Karpas-422 (cell line): Measurements from ENCODE around the gene HPGDS. TPM values are rescaled to one million over a fixed set of nuclear protein-coding genes. Genes with fewer than 3 reads are reported as not detected.

Experiments
- DNase-seq: peaks from one replicate; pipeline ENCODE4 v3.0.0-alpha.2; 2015
- H2AFZ ChIP-seq: fragments of 200-600 bp; sonication (generic); 2 replicates; pipeline ENCODE4 v1.6.1; 2014; ENCODE audit warnings: antibody characterized with exemption, low read length, mixed read lengths
- H3K27ac ChIP-seq: fragments of 200-600 bp; sonication (generic); 2 replicates; pipeline ENCODE4 v1.5.1; 2014; ENCODE audit warnings: mild to moderate bottlenecking, low read length, moderate library complexity
- H3K27me3 ChIP-seq: fragments of 200-600 bp; sonication (generic); 2 replicates; pipeline ENCODE4 v1.6.1; 2014; ENCODE audit warnings: low read length, mixed read lengths
- H3K36me3 ChIP-seq: fragments of 200-600 bp; sonication (generic); 2 replicates; pipeline ENCODE4 v1.6.1; 2014; ENCODE audit warnings: low read length, mixed read lengths; ENCODE audit not compliant: insufficient read depth
- H3K4me1 ChIP-seq: fragments of 200-600 bp; sonication (generic); 2 replicates; pipeline ENCODE4 v1.6.1; 2014; ENCODE audit warnings: mild to moderate bottlenecking, low read length, mixed read lengths
- H3K4me2 ChIP-seq: fragments of 200-600 bp; sonication (generic); 2 replicates; pipeline ENCODE4 v1.6.1; 2014; ENCODE audit warnings: low read length, low read depth, mild to moderate bottlenecking; ENCODE audit not compliant: poor library complexity, severe bottlenecking
- H3K4me3 ChIP-seq: fragments of 200-600 bp; sonication (generic); 2 replicates; pipeline ENCODE4 v1.5.1; 2014; ENCODE audit warnings: mild to moderate bottlenecking, antibody characterized with exemption, low read length, mixed read lengths
- H3K79me2 ChIP-seq: fragments of 200-600 bp; sonication (generic); 2 replicates; pipeline ENCODE4 v1.6.1; 2014; ENCODE audit warnings: mild to moderate bottlenecking, low read length, mixed read lengths
- H3K9ac ChIP-seq: fragments of 200-600 bp; sonication (generic); 2 replicates; pipeline ENCODE4 v1.6.0; 2014; ENCODE audit warnings: low read length
- H3K9me2 ChIP-seq: fragments of 200-600 bp; sonication (generic), shearing (Covaris generic); replicated peaks from 2 replicates; pipeline ENCODE4 v1.6.0; 2014; ENCODE audit warnings: mild to moderate bottlenecking, low read length, moderate library complexity; ENCODE audit not compliant: insufficient read depth
- H3K9me3 ChIP-seq: fragments of 300-700, 200-600 bp; sonication (generic); 2 replicates; pipeline ENCODE4 v1.6.1; 2014; ENCODE audit warnings: low read length, mixed read lengths
- H4K20me1 ChIP-seq: fragments of 200-600 bp; sonication (generic); 2 replicates; pipeline ENCODE4 v1.6.1; 2014; ENCODE audit warnings: mild to moderate bottlenecking, antibody characterized with exemption, low read length, low read depth; ENCODE audit not compliant: insufficient read depth
- total RNA-seq: library from RNA; depleted of rRNA; stranded (reverse); fragments of >200 nt; shearing (Covaris generic); gene quantifications from 2 replicates; pipeline ENCODE4 v1.2.3, GENCODE V29; 2014; ENCODE audit warnings: low replicate concordance

Gene HPGDS
- total RNA-seq, 1 experiment from 2014 or later = not detected

DNA sequence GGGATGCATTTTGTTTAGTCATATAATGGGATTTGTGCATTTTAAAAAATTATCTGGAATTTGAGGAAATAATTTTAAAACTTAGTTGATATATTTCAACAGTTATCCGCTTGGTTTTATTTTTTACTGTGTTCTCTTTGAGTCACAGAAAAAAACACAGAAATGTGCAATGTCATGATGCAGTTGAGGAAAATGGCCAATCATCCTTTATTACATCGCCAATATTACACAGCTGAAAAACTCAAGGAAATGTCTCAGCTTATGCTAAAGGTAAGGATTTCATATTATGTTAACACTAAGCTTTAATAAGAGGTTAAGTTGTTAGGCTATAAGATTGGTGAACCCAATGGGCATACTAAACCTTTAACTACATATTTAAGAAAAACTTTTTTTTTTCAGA lies 63.9 kb downstream of the HPGDS start:
- H3K9me3 ChIP-seq = no peaks in the 10 kb centered on the region
- H4K20me1 ChIP-seq = no peaks in the 10 kb centered on the region
- no peak overlapping the region for H3K4me3 ChIP-seq
- H2AFZ ChIP-seq = no peak overlapping the region
- H3K4me1 ChIP-seq = no peaks in the 10 kb centered on the region
- H3K27me3 ChIP-seq = no peaks in the 10 kb centered on the region
- H3K36me3 ChIP-seq = peaks cover 49% of the 10 kb centered on the region
- no peak overlapping the region for H3K27ac ChIP-seq
- H3K9me2 ChIP-seq = no peaks in the 10 kb centered on the region
- no peaks in the 10 kb centered on the region for H3K79me2 ChIP-seq
- H3K4me2 ChIP-seq = no peak overlapping the region
- no peak overlapping the region for H3K9ac ChIP-seq
- no peak for DNase-seq

DNA sequence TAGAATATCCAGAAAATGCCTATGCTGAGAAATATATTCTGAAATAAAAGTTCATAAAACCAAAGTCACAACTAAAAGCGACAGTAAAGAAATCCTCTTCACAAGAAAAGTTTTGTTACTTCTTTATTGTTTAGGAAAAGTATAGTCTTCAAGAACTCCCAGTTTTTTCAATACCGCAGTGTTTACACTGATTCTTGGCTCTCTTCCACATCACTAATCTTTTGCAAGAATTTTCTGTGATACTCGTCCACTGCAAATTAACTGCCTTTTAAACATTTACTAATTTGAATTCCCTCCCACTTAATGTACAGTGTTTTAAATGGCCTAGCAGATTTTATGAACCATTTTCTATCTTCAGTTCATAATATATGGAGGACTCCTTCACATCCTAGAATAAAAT lies 65.1 kb downstream of the HPGDS start:
- H3K9me3 ChIP-seq = no peaks in the 10 kb centered on the region
- no peaks in the 10 kb centered on the region for H4K20me1 ChIP-seq
- H3K9ac ChIP-seq = no peak overlapping the region
- no peak overlapping the region for H2AFZ ChIP-seq
- H3K79me2 ChIP-seq = no peaks in the 10 kb centered on the region
- H3K36me3 ChIP-seq = peaks cover 49% of the 10 kb centered on the region
- no peak for DNase-seq
- no peak overlapping the region for H3K4me2 ChIP-seq
- H3K27ac ChIP-seq = no peak overlapping the region
- H3K4me1 ChIP-seq = no peaks in the 10 kb centered on the region
- no peaks in the 10 kb centered on the region for H3K9me2 ChIP-seq
- no peaks in the 10 kb centered on the region for H3K27me3 ChIP-seq
- no peak overlapping the region for H3K4me3 ChIP-seq

DNA sequence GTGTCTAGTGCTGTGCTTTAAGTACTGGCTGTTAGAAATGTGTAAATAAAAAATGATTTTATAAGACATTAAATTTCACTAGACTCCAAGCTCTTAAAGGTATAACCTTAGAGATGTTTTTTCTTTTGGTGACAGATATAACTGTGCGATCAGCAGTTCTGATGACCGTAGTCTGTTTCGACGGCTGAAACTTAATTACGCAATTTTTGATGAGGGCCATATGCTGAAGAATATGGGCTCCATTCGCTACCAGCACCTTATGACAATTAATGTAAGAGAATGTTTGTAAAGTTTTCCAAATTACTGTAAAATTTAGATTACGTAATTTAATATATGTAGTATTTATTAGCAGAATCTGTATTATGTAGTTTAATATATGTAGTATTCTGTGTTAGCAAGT lies 66.4 kb downstream of the HPGDS start:
- no peak overlapping the region for H2AFZ ChIP-seq
- H3K9me3 ChIP-seq = no peaks in the 10 kb centered on the region
- no peaks in the 10 kb centered on the region for H3K4me1 ChIP-seq
- H3K9me2 ChIP-seq = no peaks in the 10 kb centered on the region
- no peak overlapping the region for H3K4me3 ChIP-seq
- no peaks in the 10 kb centered on the region for H4K20me1 ChIP-seq
- no peak for DNase-seq
- peaks cover 54% of the 10 kb centered on the region for H3K36me3 ChIP-seq
- H3K4me2 ChIP-seq = no peak overlapping the region
- H3K27ac ChIP-seq = no peak overlapping the region
- no peaks in the 10 kb centered on the region for H3K27me3 ChIP-seq
- H3K79me2 ChIP-seq = 0 out of 2 replicates have a peak, but pooled peaks cover 2% of the 10 kb centered on the region
- H3K9ac ChIP-seq = no peak overlapping the region

DNA sequence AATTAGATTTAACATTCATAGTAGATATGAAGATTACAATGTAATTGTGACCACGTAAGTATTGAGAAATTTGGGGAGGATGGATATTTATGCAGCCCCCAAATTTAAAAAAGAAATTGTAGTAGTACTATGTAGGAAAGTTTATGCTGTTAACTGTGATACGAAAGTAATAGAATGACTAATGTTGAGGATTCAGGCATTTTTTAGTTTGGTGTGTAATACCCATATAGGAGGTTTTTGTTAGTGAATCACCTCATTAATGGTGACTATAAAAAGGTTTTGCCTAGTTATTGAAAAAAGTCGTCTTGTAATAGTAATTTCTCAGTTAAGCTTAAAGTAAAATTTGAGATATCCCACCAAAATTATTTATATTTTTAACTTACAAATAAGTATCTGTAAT lies 67.7 kb downstream of the HPGDS start:
- Histone ChIP-seq H3K4me3 (no peak overlapping the region), H2AFZ (no peak overlapping the region), H3K27ac (no peak overlapping the region), H3K4me2 (no peak overlapping the region), H3K9me3 (no peaks in the 10 kb centered on the region), H4K20me1 (no peaks in the 10 kb centered on the region), H3K27me3 (no peaks in the 10 kb centered on the region), H3K9ac (no peak overlapping the region), H3K9me2 (no peaks in the 10 kb centered on the region), H3K4me1 (no peaks in the 10 kb centered on the region), H3K79me2 (0 out of 2 replicates have a peak, but pooled peaks cover 2% of the 10 kb centered on the region), H3K36me3 (peaks cover 54% of the 10 kb centered on the region; the same call in 1 of the 2 replicates)
- DNase-seq = no peak

DNA sequence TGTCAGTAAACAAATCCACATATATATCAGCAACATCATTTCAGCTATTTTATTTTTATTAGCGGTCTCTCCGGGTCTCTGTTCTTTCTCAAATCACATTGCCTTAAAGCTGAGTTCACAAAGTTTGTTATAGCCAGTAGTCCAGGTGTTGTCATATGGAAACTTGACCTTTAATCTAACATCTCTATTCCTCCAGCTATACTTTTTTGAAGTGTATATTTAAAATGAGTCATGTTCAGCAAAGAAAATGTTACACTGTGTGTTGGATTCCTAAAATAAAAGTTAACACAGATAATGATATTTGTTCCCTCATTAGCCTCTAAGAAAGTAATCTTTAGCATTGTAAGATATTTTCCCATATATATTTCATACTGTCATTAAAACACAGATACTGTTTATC lies 71.4 kb downstream of the HPGDS start:
- Histone ChIP-seq H3K4me2 (no peak overlapping the region), H3K9ac (no peak overlapping the region), H3K36me3 (peaks cover 29% of the 10 kb centered on the region; the same call in 1 of the 2 replicates)

DNA sequence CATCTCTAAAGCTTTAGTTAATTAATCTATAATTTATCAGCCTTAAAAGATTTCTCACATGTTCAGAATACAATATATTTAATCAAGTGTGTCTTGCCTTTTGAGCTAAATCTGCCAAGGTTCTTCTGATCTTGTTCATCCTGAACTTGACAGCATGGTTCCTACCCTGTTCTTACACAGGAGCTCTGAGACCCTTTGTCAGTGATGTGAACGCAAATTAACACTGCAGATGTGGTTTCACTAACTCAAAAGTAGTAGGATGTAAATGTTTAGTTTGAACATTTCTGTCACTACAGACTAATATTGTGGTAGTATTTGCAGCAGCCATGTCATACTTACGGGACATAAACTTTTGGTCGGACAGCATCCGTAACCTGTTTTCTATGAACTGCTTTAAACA lies 75.6 kb downstream of the HPGDS start:
- no peaks in the 10 kb centered on the region for H4K20me1 ChIP-seq
- no peaks in the 10 kb centered on the region for H3K9me3 ChIP-seq
- no peak overlapping the region for H3K4me2 ChIP-seq
- no peak overlapping the region for H3K9ac ChIP-seq
- peaks cover 25% of the 10 kb centered on the region; the same call in 1 of the 2 replicates for H3K36me3 ChIP-seq
- no peaks in the 10 kb centered on the region for H3K27me3 ChIP-seq
- peaks cover 29% of the 10 kb centered on the region for H3K79me2 ChIP-seq
- H3K27ac ChIP-seq = no peak overlapping the region
- no peak overlapping the region for H3K4me3 ChIP-seq
- no peak overlapping the region for H2AFZ ChIP-seq
- no peak for DNase-seq
- H3K9me2 ChIP-seq = no peaks in the 10 kb centered on the region
- no peaks in the 10 kb centered on the region; the same call in 1 of the 2 replicates for H3K4me1 ChIP-seq

More for the DNA sequence above, 71.4 kb downstream of the HPGDS start:
- no peaks in the 10 kb centered on the region for H3K27me3 ChIP-seq
- no peak overlapping the region for H3K4me3 ChIP-seq
- no peak overlapping the region for H2AFZ ChIP-seq
- no peaks in the 10 kb centered on the region for H4K20me1 ChIP-seq
- H3K4me1 ChIP-seq = no peaks in the 10 kb centered on the region
- H3K9me2 ChIP-seq = no peaks in the 10 kb centered on the region
- DNase-seq = no peak
- no peak overlapping the region for H3K27ac ChIP-seq
- peaks cover 15% of the 10 kb centered on the region; the same call in 1 of the 2 replicates for H3K79me2 ChIP-seq
- no peaks in the 10 kb centered on the region for H3K9me3 ChIP-seq

DNA sequence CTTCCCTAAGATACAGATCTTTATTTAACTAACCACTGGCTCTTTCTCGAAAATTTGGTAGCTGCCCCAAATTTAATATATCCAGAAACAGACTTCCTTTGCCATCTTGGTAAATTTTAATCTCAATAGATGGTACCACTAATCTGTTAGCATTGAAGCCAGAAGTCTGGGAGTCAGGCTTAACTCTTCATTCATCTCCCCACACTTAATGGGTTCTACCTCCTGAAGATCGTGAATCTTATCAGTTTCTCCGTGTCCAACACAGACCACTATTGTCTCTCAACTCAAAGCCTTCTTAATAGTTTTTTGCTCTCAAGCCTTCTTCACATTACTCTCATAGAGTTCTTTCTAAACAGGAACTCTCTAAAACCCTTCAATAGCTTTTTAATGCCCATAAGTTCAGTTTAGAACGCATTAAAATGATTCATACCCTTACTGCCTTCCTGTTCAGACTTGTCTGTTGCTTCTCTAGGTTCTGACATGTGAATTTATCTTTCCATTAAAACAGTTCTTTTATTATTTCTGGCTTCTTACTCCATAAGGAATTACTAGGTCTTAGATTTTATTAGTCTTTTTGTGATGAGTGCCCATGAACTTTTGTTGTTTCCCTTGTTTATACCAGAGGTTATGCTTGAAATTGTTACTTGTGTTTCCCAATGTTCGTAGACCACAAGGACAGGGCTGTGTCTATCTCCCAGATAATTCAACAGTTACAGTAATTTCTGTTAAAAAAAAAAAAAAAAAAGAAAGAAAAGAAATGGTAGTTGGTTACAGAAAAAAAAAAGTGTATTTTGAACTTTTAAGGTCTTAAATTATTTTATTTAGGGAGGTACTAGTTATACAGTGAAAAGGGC lies 80.2 kb downstream of the HPGDS start:
- Histone ChIP-seq H3K9ac (no peak overlapping the region), H3K9me3 (no peaks in the 10 kb centered on the region), H3K9me2 (no peaks in the 10 kb centered on the region), H3K27me3 (no peaks in the 10 kb centered on the region), H3K27ac (no peak overlapping the region), H3K4me3 (no peak overlapping the region), H3K4me1 (no peaks in the 10 kb centered on the region; the same call in 1 of the 2 replicates), H3K36me3 (peaks cover 32% of the 10 kb centered on the region; the same call in 1 of the 2 replicates), H3K79me2 (peaks cover 49% of the 10 kb centered on the region), H3K4me2 (no peak overlapping the region), H2AFZ (no peak overlapping the region), H4K20me1 (no peaks in the 10 kb centered on the region)
- no peak for DNase-seq

DNA sequence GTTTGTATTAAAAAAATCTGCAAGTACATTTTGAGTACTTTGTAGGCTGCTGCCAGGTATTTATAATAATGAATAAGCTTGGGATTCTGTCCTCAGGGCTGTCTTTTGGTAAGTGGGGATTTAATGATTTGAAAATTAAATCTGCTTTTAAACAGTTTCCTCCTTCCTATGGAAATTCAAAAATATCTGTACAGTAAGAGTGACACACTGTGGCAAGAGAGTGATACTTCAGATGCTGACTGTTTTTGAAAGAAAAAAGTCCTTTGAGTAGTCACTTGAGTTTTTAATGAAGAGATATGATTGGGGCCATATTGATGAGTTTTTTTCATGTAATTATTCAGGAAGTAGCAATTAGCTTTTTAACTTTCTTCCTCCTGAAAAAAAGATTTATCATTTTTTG lies 85.8 kb downstream of the HPGDS start:
- H3K4me2 ChIP-seq = no peak overlapping the region
- peaks cover 42% of the 10 kb centered on the region for H3K79me2 ChIP-seq
- H3K36me3 ChIP-seq = peaks cover 42% of the 10 kb centered on the region; the same call in 1 of the 2 replicates
- no peak overlapping the region for H3K27ac ChIP-seq
- no peak overlapping the region for H3K9ac ChIP-seq
- no peaks in the 10 kb centered on the region for H4K20me1 ChIP-seq
- H3K9me3 ChIP-seq = no peaks in the 10 kb centered on the region
- no peak overlapping the region for H3K4me3 ChIP-seq
- 0 out of 2 replicates have a peak, but pooled peaks cover 2% of the 10 kb centered on the region for H3K4me1 ChIP-seq
- no peaks in the 10 kb centered on the region for H3K27me3 ChIP-seq
- no peak overlapping the region for H2AFZ ChIP-seq
- peak; percentile 58 for DNase-seq
- no peaks in the 10 kb centered on the region for H3K9me2 ChIP-seq
